ENCODE data around the gene CCDC110.

CCDC110 gene

DNA sequence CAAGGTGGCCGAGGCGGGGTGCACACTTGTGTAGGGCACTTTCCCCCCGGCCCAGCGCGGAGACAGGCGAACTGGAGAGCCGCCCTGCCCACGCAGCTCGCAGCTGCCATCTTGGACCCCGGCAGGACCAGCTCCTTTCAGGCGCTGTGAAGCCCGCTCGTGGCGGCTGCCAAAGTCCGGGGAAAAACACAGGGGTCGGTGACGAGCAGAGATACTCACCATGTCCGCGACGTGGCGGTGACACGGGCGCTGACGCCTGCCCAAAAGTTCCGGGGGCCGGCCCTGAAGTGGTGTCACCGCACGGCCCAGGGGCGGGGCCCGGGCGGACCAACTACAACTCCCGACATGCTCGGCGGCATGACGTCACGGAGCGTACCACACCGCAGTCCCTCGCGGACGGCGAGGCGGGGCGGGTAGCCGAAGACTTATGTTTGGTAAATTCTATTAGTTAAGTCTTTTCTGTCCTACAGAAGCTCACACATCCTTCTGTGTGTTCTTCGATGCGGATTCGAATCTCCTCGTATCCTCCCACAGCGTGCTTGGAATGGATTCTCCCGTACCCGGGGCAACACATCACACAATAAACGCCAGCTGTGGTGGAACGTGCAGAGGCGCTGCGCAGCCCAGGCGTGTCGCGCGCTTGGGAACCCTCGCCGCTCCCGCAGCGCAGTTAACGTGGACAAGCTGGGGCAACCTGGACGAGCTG, 45.7 kb downstream of the CCDC110 start, which contains the start of gene UFSP2:
TSS of gene UFSP2 (minus strand) at position 318 of the 706 bp plus-strand sequence. CDS start at position 222, 96 bp downstream.
- Histone ChIP-seq H3K18ac (ENCODE audit: low read depth in 1 of 2, low read length in 2 of 2) (peak within 1 kb of the TSS; percentile 23 to 98), H3K36me3 (ENCODE audit: control insufficient read depth in 1 of 2, insufficient read depth in 2 of 2, low read depth in 1 of 2, low read length in 2 of 2) (peaks cover 0 to 5% of the 10 kb centered on the region in 2 experiments), H3K9ac (ENCODE audit: low read length) (peak within 1 kb of the TSS; percentile 96), H2BK5ac (ENCODE audit: low read depth, low read length, poor library complexity, severe bottlenecking) (peak within 1 kb of the TSS; percentile 81), H2AFZ (ENCODE audit: low read depth, low read length) (peak within 1 kb of the TSS; percentile 98), H2BK12ac (ENCODE audit: low read length in 2 of 2) (peak within 1 kb of the TSS in 1 of 2 experiments; percentile 49), H3K4me2 (ENCODE audit: low read length, poor library complexity, severe bottlenecking) (peak within 1 kb of the TSS; percentile 83), H3K4me3 (ENCODE audit: insufficient read depth in 1 of 2, low read depth in 1 of 2, low read length in 2 of 2) (peak within 1 kb of the TSS; percentile 74 to 90), H3K27me3 (ENCODE audit: control insufficient read depth in 1 of 2, insufficient read depth in 1 of 2, low read length in 2 of 2) (no peaks in the 10 kb centered on the region), H2AK5ac (ENCODE audit: low read length, severe bottlenecking) (no peak within 1 kb of the TSS), H4K8ac (ENCODE audit: low read length) (no peak within 1 kb of the TSS), H3K4ac (ENCODE audit: low read depth in 1 of 2, low read length in 2 of 2) (peak within 1 kb of the TSS; percentile 28 to 81), H2BK120ac (ENCODE audit: low read depth, low read length) (no peak within 1 kb of the TSS), H3K79me1 (replicated peaks; ENCODE audit: low read length, poor library complexity, severe bottlenecking) (peaks cover 21% of the 10 kb centered on the region), H3K23ac (ENCODE audit: low read length in 2 of 2) (no peak within 1 kb of the TSS), H3K9me3 (ENCODE audit: control insufficient read depth, low read length) (no peaks in the 10 kb centered on the region), H4K91ac (ENCODE audit: low read length) (peak within 1 kb of the TSS; percentile 73), H3K27ac (ENCODE audit: low read length, poor library complexity, severe bottlenecking) (peak within 1 kb of the TSS; percentile 78), H3K14ac (ENCODE audit: low read length in 2 of 2) (peak within 1 kb of the TSS in 1 of 2 experiments; percentile 89), H2BK15ac (ENCODE audit: low read depth, poor library complexity, severe bottlenecking) (peak within 1 kb of the TSS; percentile 50), H3K4me1 (ENCODE audit: control insufficient read depth, insufficient read depth, low read depth, low read length) (peaks cover 6% of the 10 kb centered on the region)
- WGBS = under 1% methylated on average over 54 of the region's 66 CpGs
- DNase-seq = peak; percentile 92

DNA sequence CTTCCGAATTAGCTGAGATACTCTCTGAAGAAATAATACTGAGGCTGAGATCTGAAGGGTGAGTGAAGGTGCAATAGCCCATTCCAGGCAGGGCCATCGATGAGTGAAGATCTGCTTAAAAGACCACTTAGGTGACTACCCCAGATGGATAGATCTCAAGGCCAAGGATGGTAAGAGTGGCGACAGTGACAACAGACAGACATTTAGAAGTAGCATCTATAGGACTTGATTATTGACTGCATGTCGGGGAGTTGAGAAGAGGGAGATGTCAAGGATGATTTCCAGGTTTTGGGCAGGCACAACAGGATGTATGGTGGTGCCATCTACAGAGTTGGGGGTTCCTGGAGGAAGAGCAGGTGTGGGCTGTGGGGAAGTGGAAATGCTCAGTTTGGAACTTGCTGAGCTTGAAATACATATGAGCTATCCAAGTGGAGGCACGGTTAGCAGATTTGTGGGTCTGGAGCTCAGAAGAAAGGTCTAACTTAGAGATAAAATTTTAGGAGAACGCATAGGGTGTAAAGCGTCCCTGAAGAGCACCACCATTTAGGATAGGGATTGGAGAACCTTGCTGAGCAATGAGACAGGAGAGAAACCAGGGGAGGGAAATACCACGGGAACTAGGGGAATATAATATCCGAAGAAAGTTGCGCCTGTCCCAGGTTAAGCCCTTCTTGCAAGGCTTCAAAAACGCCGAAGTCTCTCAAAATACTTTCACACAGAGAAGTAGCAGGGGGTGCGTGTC, 46.5 kb downstream of the CCDC110 start:
- WGBS = 24% methylated on average over 12 of the region's 13 CpGs
- peak overlapping the region; percentile 21 for H2BK5ac ChIP-seq (ENCODE audit: low read depth, low read length, poor library complexity, severe bottlenecking)
- H3K9ac ChIP-seq (ENCODE audit: low read length) = peak overlapping the region; percentile 96
- peak; percentile 20 for DNase-seq
- H2BK120ac ChIP-seq (ENCODE audit: low read depth, low read length) = no peak overlapping the region
- H2BK12ac ChIP-seq (ENCODE audit: low read length in 2 of 2) = peak overlapping the region in 1 of 2 experiments; percentile 7
- no peaks in the 10 kb centered on the region for H3K27me3 ChIP-seq (ENCODE audit: control insufficient read depth in 1 of 2, insufficient read depth in 1 of 2, low read length in 2 of 2)
- peak overlapping the region; percentile 23 to 98 for H3K18ac ChIP-seq (ENCODE audit: low read depth in 1 of 2, low read length in 2 of 2)
- peak overlapping the region; percentile 60 for H2AFZ ChIP-seq (ENCODE audit: low read depth, low read length)
- peak overlapping the region; percentile 74 to 90 for H3K4me3 ChIP-seq (ENCODE audit: insufficient read depth in 1 of 2, low read depth in 1 of 2, low read length in 2 of 2)
- peaks cover 6% of the 10 kb centered on the region for H3K4me1 ChIP-seq (ENCODE audit: control insufficient read depth, insufficient read depth, low read depth, low read length)
- H3K4ac ChIP-seq (ENCODE audit: low read depth in 1 of 2, low read length in 2 of 2) = peak overlapping the region in 1 of 2 experiments; percentile 22
- H3K9me3 ChIP-seq (ENCODE audit: control insufficient read depth, low read length) = no peaks in the 10 kb centered on the region
- no peak overlapping the region for H3K23ac ChIP-seq (ENCODE audit: low read length in 2 of 2)
- peaks cover 0 to 8% of the 10 kb centered on the region in 2 experiments for H3K36me3 ChIP-seq (ENCODE audit: control insufficient read depth in 1 of 2, insufficient read depth in 2 of 2, low read depth in 1 of 2, low read length in 2 of 2)
- no peak overlapping the region for H4K91ac ChIP-seq (ENCODE audit: low read length)
- no peak overlapping the region for H2AK5ac ChIP-seq (ENCODE audit: low read length, severe bottlenecking)
- H3K79me1 ChIP-seq (replicated peaks; ENCODE audit: low read length, poor library complexity, severe bottlenecking) = peaks cover 21% of the 10 kb centered on the region
- peak overlapping the region; percentile 83 for H3K4me2 ChIP-seq (ENCODE audit: low read length, poor library complexity, severe bottlenecking)
- no peak overlapping the region for H3K27ac ChIP-seq (ENCODE audit: low read length, poor library complexity, severe bottlenecking)
- H2BK15ac ChIP-seq (ENCODE audit: low read depth, poor library complexity, severe bottlenecking) = peak overlapping the region; percentile 50
- peak overlapping the region in 1 of 2 experiments; percentile 89 for H3K14ac ChIP-seq (ENCODE audit: low read length in 2 of 2)
- H4K8ac ChIP-seq (ENCODE audit: low read length) = no peak overlapping the region

- H4K8ac ChIP-seq (ENCODE audit: low read length) = no peak overlapping the region
- H2BK5ac ChIP-seq (ENCODE audit: low read depth, low read length, poor library complexity, severe bottlenecking) = no peak overlapping the region
- peaks cover 6% of the 10 kb centered on the region for H3K4me1 ChIP-seq (ENCODE audit: control insufficient read depth, insufficient read depth, low read depth, low read length)
- H2BK12ac ChIP-seq (ENCODE audit: low read length in 2 of 2) = no peak overlapping the region
- H2BK120ac ChIP-seq (ENCODE audit: low read depth, low read length) = no peak overlapping the region
- H2AFZ ChIP-seq (ENCODE audit: low read depth, low read length) = no peak overlapping the region
- peak overlapping the region in 1 of 2 experiments; percentile 7 for H3K4me3 ChIP-seq (ENCODE audit: insufficient read depth in 1 of 2, low read depth in 1 of 2, low read length in 2 of 2)
- H3K23ac ChIP-seq (ENCODE audit: low read length in 2 of 2) = no peak overlapping the region
- no peak overlapping the region for H2AK5ac ChIP-seq (ENCODE audit: low read length, severe bottlenecking)
- no peak overlapping the region for H3K4ac ChIP-seq (ENCODE audit: low read depth in 1 of 2, low read length in 2 of 2)
- no peaks in the 10 kb centered on the region for H3K9me3 ChIP-seq (ENCODE audit: control insufficient read depth, low read length)
- peak overlapping the region; percentile 34 for H3K9ac ChIP-seq (ENCODE audit: low read length)
- DNase-seq = peak; percentile 73
- 26% methylated on average over 2 of the region's 2 CpGs for WGBS
- no peak overlapping the region for H3K18ac ChIP-seq (ENCODE audit: low read depth in 1 of 2, low read length in 2 of 2)
- no peak overlapping the region for H3K14ac ChIP-seq (ENCODE audit: low read length in 2 of 2)
- H3K27me3 ChIP-seq (ENCODE audit: control insufficient read depth in 1 of 2, insufficient read depth in 1 of 2, low read length in 2 of 2) = no peaks in the 10 kb centered on the region
- peaks cover 21% of the 10 kb centered on the region for H3K79me1 ChIP-seq (replicated peaks; ENCODE audit: low read length, poor library complexity, severe bottlenecking)
- no peak overlapping the region for H4K91ac ChIP-seq (ENCODE audit: low read length)
- no peak overlapping the region for H2BK15ac ChIP-seq (ENCODE audit: low read depth, poor library complexity, severe bottlenecking)
- no peak overlapping the region for H3K27ac ChIP-seq (ENCODE audit: low read length, poor library complexity, severe bottlenecking)
- H3K4me2 ChIP-seq (ENCODE audit: low read length, poor library complexity, severe bottlenecking) = no peak overlapping the region
- peaks cover 6 to 37% of the 10 kb centered on the region in 2 experiments for H3K36me3 ChIP-seq (ENCODE audit: control insufficient read depth in 1 of 2, insufficient read depth in 2 of 2, low read depth in 1 of 2, low read length in 2 of 2)
Observed at GRCh38 chr4:185421366-185422124, 50.0 kb downstream of the CCDC110 start.
